ENCODE results near the gene SASH1.

GRCh38 chr6:148535381-148535780 lies 192.7 kb downstream of the SASH1 start:
- TF ChIP-seq ZNF274 (IDR thresholded peaks at IDR 0.05; ENCODE audit: low read depth, low read length) (no peak), YY1 (IDR thresholded peaks at IDR 0.05; ENCODE audit: insufficient read depth, insufficient read length) (no peak)
